ENCODE measurements around the gene EFCAB11. TPM values are rescaled to one million over a fixed set of nuclear protein-coding genes. Genes with fewer than 3 reads are reported as not detected.

EFCAB11 gene
- total and polyA plus RNA-seq, 2 experiments from 2014 or later: 7.7 to 24.6 TPM

DNA sequence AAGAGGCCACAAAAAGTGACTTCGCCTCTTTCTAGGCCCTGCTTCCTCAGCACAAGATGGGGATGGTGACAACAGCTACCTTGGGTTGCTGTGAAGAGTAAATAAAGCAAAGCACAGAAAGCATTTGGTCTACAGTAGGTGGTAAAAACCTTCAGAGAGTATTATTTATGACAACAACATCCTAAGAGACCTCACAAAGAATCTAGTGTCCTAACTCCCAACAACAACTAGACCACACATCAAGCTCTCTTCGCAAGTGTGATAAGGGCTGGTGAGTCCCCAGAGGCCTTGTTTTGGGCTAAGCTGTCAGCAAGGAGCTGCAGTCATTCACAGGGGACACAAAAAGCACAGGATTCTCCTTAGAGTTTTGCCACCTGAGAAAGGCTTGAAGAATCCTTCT is 84.9 kb downstream of the EFCAB11 start:
- TF ChIP-seq, protein P1, sequence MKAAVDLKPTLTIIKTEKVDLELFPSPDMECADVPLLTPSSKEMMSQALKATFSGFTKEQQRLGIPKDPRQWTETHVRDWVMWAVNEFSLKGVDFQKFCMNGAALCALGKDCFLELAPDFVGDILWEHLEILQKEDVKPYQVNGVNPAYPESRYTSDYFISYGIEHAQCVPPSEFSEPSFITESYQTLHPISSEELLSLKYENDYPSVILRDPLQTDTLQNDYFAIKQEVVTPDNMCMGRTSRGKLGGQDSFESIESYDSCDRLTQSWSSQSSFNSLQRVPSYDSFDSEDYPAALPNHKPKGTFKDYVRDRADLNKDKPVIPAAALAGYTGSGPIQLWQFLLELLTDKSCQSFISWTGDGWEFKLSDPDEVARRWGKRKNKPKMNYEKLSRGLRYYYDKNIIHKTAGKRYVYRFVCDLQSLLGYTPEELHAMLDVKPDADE (IDR thresholded peaks at IDR 0.05): no peak
- TF ChIP-seq EZH2phosphoT487 (IDR thresholded peaks at IDR 0.05; ENCODE audit: unreplicated experiment) (no peak), CREB1 (CRISPR knock-in tag; IDR thresholded peaks at IDR 0.05; ENCODE audit: low read depth) (no peak), EZH2 (IDR thresholded peaks at IDR 0.05; ENCODE audit: low read depth, unreplicated experiment) (no peak), POLR2AphosphoS5 (IDR thresholded peaks at IDR 0.05; ENCODE audit: low read depth) (no peak), ZNF114 (CRISPR knock-in tag; IDR thresholded peaks at IDR 0.05) (no peak), ZNF331 (CRISPR knock-in tag; IDR thresholded peaks at IDR 0.05; ENCODE audit: low read depth) (no peak), NANOG (IDR thresholded peaks at IDR 0.05; ENCODE audit: borderline replicate concordance) (no peak), STAT1 (IDR thresholded peaks at IDR 0.05; ENCODE audit: unreplicated experiment) (no peak), JUNB (IDR thresholded peaks at IDR 0.05; ENCODE audit: unreplicated experiment) (no peak)
- TF ChIP-seq, protein P2, sequence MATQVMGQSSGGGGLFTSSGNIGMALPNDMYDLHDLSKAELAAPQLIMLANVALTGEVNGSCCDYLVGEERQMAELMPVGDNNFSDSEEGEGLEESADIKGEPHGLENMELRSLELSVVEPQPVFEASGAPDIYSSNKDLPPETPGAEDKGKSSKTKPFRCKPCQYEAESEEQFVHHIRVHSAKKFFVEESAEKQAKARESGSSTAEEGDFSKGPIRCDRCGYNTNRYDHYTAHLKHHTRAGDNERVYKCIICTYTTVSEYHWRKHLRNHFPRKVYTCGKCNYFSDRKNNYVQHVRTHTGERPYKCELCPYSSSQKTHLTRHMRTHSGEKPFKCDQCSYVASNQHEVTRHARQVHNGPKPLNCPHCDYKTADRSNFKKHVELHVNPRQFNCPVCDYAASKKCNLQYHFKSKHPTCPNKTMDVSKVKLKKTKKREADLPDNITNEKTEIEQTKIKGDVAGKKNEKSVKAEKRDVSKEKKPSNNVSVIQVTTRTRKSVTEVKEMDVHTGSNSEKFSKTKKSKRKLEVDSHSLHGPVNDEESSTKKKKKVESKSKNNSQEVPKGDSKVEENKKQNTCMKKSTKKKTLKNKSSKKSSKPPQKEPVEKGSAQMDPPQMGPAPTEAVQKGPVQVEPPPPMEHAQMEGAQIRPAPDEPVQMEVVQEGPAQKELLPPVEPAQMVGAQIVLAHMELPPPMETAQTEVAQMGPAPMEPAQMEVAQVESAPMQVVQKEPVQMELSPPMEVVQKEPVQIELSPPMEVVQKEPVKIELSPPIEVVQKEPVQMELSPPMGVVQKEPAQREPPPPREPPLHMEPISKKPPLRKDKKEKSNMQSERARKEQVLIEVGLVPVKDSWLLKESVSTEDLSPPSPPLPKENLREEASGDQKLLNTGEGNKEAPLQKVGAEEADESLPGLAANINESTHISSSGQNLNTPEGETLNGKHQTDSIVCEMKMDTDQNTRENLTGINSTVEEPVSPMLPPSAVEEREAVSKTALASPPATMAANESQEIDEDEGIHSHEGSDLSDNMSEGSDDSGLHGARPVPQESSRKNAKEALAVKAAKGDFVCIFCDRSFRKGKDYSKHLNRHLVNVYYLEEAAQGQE (IDR thresholded peaks at IDR 0.05; ENCODE audit: unreplicated experiment): no peak
- TF ChIP-seq, protein P3, sequence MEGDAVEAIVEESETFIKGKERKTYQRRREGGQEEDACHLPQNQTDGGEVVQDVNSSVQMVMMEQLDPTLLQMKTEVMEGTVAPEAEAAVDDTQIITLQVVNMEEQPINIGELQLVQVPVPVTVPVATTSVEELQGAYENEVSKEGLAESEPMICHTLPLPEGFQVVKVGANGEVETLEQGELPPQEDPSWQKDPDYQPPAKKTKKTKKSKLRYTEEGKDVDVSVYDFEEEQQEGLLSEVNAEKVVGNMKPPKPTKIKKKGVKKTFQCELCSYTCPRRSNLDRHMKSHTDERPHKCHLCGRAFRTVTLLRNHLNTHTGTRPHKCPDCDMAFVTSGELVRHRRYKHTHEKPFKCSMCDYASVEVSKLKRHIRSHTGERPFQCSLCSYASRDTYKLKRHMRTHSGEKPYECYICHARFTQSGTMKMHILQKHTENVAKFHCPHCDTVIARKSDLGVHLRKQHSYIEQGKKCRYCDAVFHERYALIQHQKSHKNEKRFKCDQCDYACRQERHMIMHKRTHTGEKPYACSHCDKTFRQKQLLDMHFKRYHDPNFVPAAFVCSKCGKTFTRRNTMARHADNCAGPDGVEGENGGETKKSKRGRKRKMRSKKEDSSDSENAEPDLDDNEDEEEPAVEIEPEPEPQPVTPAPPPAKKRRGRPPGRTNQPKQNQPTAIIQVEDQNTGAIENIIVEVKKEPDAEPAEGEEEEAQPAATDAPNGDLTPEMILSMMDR (conservative IDR thresholded peaks at IDR 0.05; ENCODE audit: low read depth in 2 of 2): no peak
- TF ChIP-seq, protein P4, sequence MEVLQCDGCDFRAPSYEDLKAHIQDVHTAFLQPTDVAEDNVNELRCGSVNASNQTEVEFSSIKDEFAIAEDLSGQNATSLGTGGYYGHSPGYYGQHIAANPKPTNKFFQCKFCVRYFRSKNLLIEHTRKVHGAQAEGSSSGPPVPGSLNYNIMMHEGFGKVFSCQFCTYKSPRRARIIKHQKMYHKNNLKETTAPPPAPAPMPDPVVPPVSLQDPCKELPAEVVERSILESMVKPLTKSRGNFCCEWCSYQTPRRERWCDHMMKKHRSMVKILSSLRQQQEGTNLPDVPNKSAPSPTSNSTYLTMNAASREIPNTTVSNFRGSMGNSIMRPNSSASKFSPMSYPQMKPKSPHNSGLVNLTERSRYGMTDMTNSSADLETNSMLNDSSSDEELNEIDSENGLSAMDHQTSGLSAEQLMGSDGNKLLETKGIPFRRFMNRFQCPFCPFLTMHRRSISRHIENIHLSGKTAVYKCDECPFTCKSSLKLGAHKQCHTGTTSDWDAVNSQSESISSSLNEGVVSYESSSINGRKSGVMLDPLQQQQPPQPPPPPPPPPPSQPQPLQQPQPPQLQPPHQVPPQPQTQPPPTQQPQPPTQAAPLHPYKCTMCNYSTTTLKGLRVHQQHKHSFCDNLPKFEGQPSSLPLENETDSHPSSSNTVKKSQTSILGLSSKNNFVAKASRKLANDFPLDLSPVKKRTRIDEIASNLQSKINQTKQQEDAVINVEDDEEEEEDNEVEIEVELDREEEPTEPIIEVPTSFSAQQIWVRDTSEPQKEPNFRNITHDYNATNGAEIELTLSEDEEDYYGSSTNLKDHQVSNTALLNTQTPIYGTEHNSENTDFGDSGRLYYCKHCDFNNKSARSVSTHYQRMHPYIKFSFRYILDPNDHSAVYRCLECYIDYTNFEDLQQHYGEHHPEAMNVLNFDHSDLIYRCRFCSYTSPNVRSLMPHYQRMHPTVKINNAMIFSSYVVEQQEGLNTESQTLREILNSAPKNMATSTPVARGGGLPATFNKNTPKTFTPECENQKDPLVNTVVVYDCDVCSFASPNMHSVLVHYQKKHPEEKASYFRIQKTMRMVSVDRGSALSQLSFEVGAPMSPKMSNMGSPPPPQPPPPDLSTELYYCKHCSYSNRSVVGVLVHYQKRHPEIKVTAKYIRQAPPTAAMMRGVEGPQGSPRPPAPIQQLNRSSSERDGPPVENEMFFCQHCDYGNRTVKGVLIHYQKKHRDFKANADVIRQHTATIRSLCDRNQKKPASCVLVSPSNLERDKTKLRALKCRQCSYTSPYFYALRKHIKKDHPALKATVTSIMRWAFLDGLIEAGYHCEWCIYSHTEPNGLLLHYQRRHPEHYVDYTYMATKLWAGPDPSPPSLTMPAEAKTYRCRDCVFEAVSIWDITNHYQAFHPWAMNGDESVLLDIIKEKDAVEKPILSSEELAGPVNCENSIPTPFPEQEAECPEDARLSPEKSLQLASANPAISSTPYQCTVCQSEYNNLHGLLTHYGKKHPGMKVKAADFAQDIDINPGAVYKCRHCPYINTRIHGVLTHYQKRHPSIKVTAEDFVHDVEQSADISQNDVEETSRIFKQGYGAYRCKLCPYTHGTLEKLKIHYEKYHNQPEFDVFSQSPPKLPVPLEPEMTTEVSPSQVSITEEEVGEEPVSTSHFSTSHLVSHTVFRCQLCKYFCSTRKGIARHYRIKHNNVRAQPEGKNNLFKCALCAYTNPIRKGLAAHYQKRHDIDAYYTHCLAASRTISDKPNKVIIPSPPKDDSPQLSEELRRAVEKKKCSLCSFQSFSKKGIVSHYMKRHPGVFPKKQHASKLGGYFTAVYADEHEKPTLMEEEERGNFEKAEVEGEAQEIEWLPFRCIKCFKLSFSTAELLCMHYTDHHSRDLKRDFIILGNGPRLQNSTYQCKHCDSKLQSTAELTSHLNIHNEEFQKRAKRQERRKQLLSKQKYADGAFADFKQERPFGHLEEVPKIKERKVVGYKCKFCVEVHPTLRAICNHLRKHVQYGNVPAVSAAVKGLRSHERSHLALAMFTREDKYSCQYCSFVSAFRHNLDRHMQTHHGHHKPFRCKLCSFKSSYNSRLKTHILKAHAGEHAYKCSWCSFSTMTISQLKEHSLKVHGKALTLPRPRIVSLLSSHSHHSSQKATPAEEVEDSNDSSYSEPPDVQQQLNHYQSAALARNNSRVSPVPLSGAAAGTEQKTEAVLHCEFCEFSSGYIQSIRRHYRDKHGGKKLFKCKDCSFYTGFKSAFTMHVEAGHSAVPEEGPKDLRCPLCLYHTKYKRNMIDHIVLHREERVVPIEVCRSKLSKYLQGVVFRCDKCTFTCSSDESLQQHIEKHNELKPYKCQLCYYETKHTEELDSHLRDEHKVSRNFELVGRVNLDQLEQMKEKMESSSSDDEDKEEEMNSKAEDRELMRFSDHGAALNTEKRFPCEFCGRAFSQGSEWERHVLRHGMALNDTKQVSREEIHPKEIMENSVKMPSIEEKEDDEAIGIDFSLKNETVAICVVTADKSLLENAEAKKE (CRISPR knock-in tag; IDR thresholded peaks at IDR 0.05): no peak
- peaks cover 6% of the 10 kb centered on the region; the same call in 1 of the 2 replicates for H3K4me1 ChIP-seq (ENCODE audit: insufficient read depth)
- H3F3A ChIP-seq (replicated peaks; ENCODE audit: low read depth): no peaks in the 10 kb centered on the region
- Mint-ChIP-seq H3K27ac (no peak overlapping the region), H3K36me3 (ENCODE audit: low read depth) (peaks cover 26% of the 10 kb centered on the region), H3K9me3 (peaks cover 29% of the 10 kb centered on the region), H3K27me3 (ENCODE audit: insufficient read depth, low read depth, poor library complexity) (no peaks in the 10 kb centered on the region), H3K4me1 (peaks cover 3% of the 10 kb centered on the region; the same call in 2 of the 3 replicates), H3K4me3 (no peak overlapping the region)
- no peak overlapping the region for H3K4me3 ChIP-seq
- no peak overlapping the region for H3K4me2 ChIP-seq
- H4K20me1 ChIP-seq (replicated peaks; ENCODE audit: insufficient read depth): no peaks in the 10 kb centered on the region
- ATAC-seq (no peak), DNase-seq (ENCODE audit: low spot score) (no peak)
- H3K79me2 ChIP-seq (replicated peaks; ENCODE audit: insufficient read depth): no peaks in the 10 kb centered on the region
- no peak overlapping the region for H2AFZ ChIP-seq
- no peaks in the 10 kb centered on the region for H3K27me3 ChIP-seq (ENCODE audit: insufficient read depth)
- H3K36me3 ChIP-seq (ENCODE audit: insufficient read depth): no peaks in the 10 kb centered on the region
- no peak overlapping the region for H3K27ac ChIP-seq (ENCODE audit: low read depth)
- 0 out of 2 replicates have a peak, but pooled peaks cover 4% of the 10 kb centered on the region for H3K9me2 ChIP-seq (ENCODE audit: insufficient read depth)

Data from GM23338 (cell line).